KMS-11 (cell line): ENCODE data around the gene KCTD16.

Experiments used
- H2AFZ ChIP-seq: fragments of 200-600 bp; sonication (generic); 2 replicates; pipeline ENCODE4 v1.6.1; 2016; ENCODE audit warnings: antibody characterized with exemption, mixed run types, low read depth
- H3K27ac ChIP-seq: fragments of 200-600 bp; sonication (generic); 2 replicates; pipeline ENCODE4 v1.6.1; 2016; ENCODE audit warnings: mild to moderate bottlenecking, mixed run types
- H3K27me3 ChIP-seq: fragments of 200-600 bp; sonication (generic); 2 replicates; pipeline ENCODE4 v1.6.1; 2017; ENCODE audit warnings: mild to moderate bottlenecking, low read depth, mixed run types, moderate library complexity; ENCODE audit not compliant: insufficient read depth
- H3K36me3 ChIP-seq: fragments of 200-600 bp; sonication (generic); 2 replicates; pipeline ENCODE4 v1.6.1; 2017; ENCODE audit warnings: mild to moderate bottlenecking, mixed run types; ENCODE audit not compliant: insufficient read depth
- H3K4me1 ChIP-seq: fragments of 200-600 bp; sonication (generic); 2 replicates; pipeline ENCODE4 v1.6.1; 2016; ENCODE audit warnings: mild to moderate bottlenecking, low read depth, mixed run types; ENCODE audit not compliant: poor library complexity, severe bottlenecking
- H3K4me2 ChIP-seq: fragments of 200-600 bp; sonication (generic); 2 replicates; pipeline ENCODE4 v1.7.0; 2016; ENCODE audit warnings: mild to moderate bottlenecking, mixed run types
- H3K4me3 ChIP-seq: fragments of 200-600 bp; sonication (generic); IDR thresholded peaks from 2 replicates; pipeline ENCODE4 v1.6.1; 2017; ENCODE audit warnings: low read depth, low read length, mixed read lengths; ENCODE audit not compliant: insufficient read depth
- H3K79me2 ChIP-seq: fragments of 200-600 bp; sonication (generic); 2 replicates; pipeline ENCODE4 v1.6.1; 2016; ENCODE audit warnings: low read depth, mixed run types; ENCODE audit not compliant: insufficient read depth
- H3K9ac ChIP-seq: fragments of 200-600 bp; sonication (generic); 2 replicates; pipeline ENCODE4 v1.6.1; 2016; ENCODE audit warnings: mild to moderate bottlenecking, mixed run types
- H4K20me1 ChIP-seq: fragments of 200-600 bp; sonication (generic); 2 replicates; pipeline ENCODE4 v1.6.1; 2016; ENCODE audit warnings: mild to moderate bottlenecking, mixed run types; ENCODE audit not compliant: insufficient read depth
- TF ChIP-seq, protein P1 (sequence below): fragments of 200-600 bp; sonication (generic); conservative IDR thresholded peaks from 2 replicates; pipeline ENCODE4 v1.6.1; 2017; ENCODE audit warnings: low read depth, mild to moderate bottlenecking, antibody characterized with exemption, low read length, moderate library complexity, mixed read lengths

KCTD16 gene

DNA sequence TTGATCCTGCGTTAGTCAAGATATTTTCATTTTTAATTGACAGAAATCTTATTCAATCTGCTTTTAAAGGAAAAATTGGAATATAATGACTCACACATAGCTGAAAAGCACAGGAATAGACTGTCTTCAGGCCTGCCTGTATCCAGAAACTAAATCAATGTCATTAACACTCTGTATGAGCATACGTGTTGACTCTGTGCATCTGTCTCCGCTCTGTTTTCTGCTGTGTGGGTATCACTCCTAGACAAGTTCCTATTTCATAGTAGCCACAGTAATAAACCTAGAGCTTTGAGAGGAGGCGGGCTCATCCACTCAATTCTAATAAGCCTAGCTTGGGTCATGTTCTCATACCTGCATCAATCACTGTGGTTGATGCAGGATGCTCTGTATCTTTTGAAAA is 267.6 kb downstream of the KCTD16 start:
- no peak overlapping the region for H2AFZ ChIP-seq
- TF ChIP-seq, protein P1, sequence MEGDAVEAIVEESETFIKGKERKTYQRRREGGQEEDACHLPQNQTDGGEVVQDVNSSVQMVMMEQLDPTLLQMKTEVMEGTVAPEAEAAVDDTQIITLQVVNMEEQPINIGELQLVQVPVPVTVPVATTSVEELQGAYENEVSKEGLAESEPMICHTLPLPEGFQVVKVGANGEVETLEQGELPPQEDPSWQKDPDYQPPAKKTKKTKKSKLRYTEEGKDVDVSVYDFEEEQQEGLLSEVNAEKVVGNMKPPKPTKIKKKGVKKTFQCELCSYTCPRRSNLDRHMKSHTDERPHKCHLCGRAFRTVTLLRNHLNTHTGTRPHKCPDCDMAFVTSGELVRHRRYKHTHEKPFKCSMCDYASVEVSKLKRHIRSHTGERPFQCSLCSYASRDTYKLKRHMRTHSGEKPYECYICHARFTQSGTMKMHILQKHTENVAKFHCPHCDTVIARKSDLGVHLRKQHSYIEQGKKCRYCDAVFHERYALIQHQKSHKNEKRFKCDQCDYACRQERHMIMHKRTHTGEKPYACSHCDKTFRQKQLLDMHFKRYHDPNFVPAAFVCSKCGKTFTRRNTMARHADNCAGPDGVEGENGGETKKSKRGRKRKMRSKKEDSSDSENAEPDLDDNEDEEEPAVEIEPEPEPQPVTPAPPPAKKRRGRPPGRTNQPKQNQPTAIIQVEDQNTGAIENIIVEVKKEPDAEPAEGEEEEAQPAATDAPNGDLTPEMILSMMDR, result no peak
- H3K4me3 ChIP-seq, result no peak overlapping the region
- H4K20me1 ChIP-seq, result no peaks in the 10 kb centered on the region
- H3K27me3 ChIP-seq, result no peaks in the 10 kb centered on the region
- no peak overlapping the region for H3K9ac ChIP-seq
- no peak overlapping the region for H3K27ac ChIP-seq
- no peak overlapping the region for H3K4me2 ChIP-seq
- no peaks in the 10 kb centered on the region for H3K36me3 ChIP-seq
- no peaks in the 10 kb centered on the region for H3K4me1 ChIP-seq
- H3K79me2 ChIP-seq, result no peaks in the 10 kb centered on the region

DNA sequence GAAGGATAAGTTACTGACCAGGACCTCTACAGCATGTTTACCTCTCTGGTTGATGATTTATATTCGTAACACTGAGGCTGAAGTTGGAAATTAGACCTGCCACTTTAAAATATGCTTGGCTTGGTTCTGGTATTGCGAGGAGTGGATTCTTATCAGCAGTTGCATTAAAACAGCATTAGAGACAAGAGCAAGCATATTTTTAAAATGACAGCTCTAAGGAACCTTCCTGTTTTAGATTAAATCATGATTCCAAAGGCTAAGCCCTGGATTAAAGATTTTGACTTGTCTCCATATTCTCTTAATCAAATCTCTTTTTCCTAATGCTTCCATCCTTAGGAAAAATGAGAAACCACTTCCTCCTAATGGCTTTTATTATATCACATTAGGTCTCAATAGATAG is 277.8 kb downstream of the KCTD16 start:
- Histone ChIP-seq H3K4me3 (no peak overlapping the region), H3K79me2 (no peaks in the 10 kb centered on the region), H3K4me2 (no peak overlapping the region), H2AFZ (no peak overlapping the region), H3K36me3 (no peaks in the 10 kb centered on the region), H4K20me1 (no peaks in the 10 kb centered on the region), H3K27ac (no peak overlapping the region), H3K27me3 (no peaks in the 10 kb centered on the region), H3K9ac (no peak overlapping the region), H3K4me1 (peaks cover 6% of the 10 kb centered on the region)
- TF ChIP-seq, protein P1, result no peak

DNA sequence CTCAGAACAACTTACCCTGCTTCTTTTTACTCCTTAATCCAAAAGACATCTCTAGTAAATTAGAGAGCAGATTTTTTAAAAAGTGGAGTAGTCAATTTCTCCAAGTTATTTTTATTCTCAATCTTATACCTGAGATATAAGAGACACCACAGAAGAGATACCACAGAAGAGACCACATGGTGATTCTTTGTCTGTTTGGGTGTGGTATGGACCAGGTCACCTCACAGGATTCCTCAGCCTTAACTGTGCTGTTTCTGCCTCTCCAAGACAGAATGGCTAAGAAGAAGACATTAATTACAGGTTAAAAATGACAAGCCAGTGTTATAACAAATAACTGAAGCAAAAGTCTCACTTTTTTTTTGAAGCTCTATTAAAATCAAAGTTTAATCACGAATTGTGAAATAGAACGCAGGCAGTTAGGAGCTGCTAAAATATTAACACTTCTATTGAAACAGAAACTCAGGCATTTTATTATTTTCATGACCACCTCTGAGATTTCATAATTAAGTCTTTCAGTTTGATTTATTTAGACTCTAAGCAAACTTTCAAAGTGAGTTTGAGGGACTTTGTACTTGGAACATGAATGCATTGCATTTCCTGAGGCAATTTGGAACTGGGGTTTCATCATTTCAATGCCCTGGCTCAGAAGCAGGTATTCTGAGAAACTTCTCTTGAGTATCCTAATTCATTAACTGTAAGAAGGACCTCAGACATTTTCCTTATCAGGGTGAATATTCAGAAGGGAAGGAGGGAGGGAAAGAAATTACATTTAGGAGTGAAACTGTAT is 280.7 kb downstream of the KCTD16 start:
- Histone ChIP-seq H3K4me2 (no peak overlapping the region), H3K27ac (no peak overlapping the region), H2AFZ (no peak overlapping the region), H4K20me1 (no peaks in the 10 kb centered on the region), H3K4me3 (no peak overlapping the region), H3K4me1 (peaks cover 6% of the 10 kb centered on the region), H3K36me3 (no peaks in the 10 kb centered on the region), H3K27me3 (no peaks in the 10 kb centered on the region), H3K79me2 (no peaks in the 10 kb centered on the region), H3K9ac (no peak overlapping the region)
- TF ChIP-seq, protein P1, result no peak

DNA sequence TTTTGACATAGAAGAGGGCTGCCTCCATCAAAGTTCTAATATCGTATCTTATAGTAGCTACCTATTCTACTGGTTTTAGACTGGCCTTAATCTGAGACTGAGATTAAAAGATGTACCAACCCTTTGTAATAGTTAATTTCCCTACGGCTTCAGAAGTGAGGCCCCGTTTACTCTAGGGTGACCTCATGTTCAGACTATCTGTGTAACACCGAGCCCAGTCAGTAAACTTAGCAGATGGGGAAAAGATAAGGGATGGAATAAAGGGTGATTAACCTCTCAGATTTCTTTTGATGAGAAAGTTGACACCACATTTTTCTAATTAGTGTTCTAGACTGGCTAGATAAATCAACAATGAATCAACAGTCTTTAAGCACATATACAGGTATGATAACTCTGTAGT is 283.1 kb downstream of the KCTD16 start:
- Histone ChIP-seq H2AFZ (no peak overlapping the region), H3K4me1 (peaks cover 6% of the 10 kb centered on the region), H3K9ac (no peak overlapping the region), H3K27ac (no peak overlapping the region), H3K79me2 (no peaks in the 10 kb centered on the region), H3K4me3 (no peak overlapping the region), H3K4me2 (no peak overlapping the region), H3K27me3 (no peaks in the 10 kb centered on the region), H4K20me1 (no peaks in the 10 kb centered on the region), H3K36me3 (no peaks in the 10 kb centered on the region)
- TF ChIP-seq, protein P1, result no peak
